ENCODE results near the gene CALY.

CALY gene

DNA sequence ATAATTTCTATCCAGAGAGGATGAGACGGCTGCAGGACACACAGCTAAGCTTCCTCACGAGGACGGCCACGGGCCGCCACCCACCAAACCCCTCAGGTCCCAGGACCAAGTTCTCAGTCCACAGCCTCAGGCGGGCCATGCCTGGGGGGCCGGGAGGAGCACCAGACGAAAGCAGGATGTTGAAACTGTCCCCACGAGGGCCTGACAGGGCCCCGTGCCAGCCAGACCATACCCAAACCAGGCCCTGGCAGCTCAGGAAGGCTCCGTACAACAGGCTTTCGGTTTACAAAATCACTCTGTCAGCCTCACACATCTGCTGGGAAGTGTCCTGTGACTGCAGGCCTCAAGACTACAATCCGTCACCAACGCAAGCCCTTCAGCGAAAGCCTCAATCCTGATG lies 42.5 kb downstream of the CALY start:
- TF ChIP-seq YY1 (IDR thresholded peaks at IDR 0.05; ENCODE audit: low read depth) (no peak), TAF1 (IDR thresholded peaks at IDR 0.05; ENCODE audit: low read depth) (no peak), NFIC (IDR thresholded peaks at IDR 0.05) (no peak), ZBTB7A (IDR thresholded peaks at IDR 0.05; ENCODE audit: low read depth) (no peak), TCF12 (IDR thresholded peaks at IDR 0.05; ENCODE audit: low read depth) (no peak), RAD21 (IDR thresholded peaks at IDR 0.05; ENCODE audit: low read depth) (no peak), TEAD4 (IDR thresholded peaks at IDR 0.05) (no peak), CEBPB (IDR thresholded peaks at IDR 0.05) (no peak), EP300 (IDR thresholded peaks at IDR 0.05; ENCODE audit: borderline replicate concordance) (no peak), FOXM1 (IDR thresholded peaks at IDR 0.05; ENCODE audit: borderline replicate concordance, low read depth) (no peak), EGR1 (IDR thresholded peaks at IDR 0.05) (no peak)
- TF ChIP-seq, protein P1, sequence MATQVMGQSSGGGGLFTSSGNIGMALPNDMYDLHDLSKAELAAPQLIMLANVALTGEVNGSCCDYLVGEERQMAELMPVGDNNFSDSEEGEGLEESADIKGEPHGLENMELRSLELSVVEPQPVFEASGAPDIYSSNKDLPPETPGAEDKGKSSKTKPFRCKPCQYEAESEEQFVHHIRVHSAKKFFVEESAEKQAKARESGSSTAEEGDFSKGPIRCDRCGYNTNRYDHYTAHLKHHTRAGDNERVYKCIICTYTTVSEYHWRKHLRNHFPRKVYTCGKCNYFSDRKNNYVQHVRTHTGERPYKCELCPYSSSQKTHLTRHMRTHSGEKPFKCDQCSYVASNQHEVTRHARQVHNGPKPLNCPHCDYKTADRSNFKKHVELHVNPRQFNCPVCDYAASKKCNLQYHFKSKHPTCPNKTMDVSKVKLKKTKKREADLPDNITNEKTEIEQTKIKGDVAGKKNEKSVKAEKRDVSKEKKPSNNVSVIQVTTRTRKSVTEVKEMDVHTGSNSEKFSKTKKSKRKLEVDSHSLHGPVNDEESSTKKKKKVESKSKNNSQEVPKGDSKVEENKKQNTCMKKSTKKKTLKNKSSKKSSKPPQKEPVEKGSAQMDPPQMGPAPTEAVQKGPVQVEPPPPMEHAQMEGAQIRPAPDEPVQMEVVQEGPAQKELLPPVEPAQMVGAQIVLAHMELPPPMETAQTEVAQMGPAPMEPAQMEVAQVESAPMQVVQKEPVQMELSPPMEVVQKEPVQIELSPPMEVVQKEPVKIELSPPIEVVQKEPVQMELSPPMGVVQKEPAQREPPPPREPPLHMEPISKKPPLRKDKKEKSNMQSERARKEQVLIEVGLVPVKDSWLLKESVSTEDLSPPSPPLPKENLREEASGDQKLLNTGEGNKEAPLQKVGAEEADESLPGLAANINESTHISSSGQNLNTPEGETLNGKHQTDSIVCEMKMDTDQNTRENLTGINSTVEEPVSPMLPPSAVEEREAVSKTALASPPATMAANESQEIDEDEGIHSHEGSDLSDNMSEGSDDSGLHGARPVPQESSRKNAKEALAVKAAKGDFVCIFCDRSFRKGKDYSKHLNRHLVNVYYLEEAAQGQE (IDR thresholded peaks at IDR 0.05; ENCODE audit: low read depth): no peak
- TF ChIP-seq, protein P2, sequence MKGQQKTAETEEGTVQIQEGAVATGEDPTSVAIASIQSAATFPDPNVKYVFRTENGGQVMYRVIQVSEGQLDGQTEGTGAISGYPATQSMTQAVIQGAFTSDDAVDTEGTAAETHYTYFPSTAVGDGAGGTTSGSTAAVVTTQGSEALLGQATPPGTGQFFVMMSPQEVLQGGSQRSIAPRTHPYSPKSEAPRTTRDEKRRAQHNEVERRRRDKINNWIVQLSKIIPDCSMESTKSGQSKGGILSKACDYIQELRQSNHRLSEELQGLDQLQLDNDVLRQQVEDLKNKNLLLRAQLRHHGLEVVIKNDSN (IDR thresholded peaks at IDR 0.05): no peak
- TF ChIP-seq, protein P3, sequence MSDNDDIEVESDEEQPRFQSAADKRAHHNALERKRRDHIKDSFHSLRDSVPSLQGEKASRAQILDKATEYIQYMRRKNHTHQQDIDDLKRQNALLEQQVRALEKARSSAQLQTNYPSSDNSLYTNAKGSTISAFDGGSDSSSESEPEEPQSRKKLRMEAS (IDR thresholded peaks at IDR 0.05): no peak

DNA sequence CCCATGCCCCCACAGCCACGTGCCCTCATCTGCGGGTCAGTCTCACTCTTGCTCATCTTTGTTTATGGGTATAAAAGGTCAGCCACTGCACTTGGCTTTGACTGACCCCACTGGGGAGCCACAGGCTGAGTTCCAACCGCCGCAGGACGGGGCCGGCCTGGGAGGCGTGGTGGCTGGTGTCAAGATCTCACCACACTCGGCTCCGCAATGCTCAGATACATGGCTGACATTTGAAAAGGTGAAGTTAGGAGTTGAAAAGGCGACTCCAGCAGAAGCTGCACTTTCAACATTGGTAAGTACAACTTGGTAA lies 42.9 kb downstream of the CALY start:
- TF ChIP-seq RAD21 (IDR thresholded peaks at IDR 0.05; ENCODE audit: low read depth): no peak
- TF ChIP-seq ZBTB7A (IDR thresholded peaks at IDR 0.05; ENCODE audit: low read depth): no peak
- no peak for TF ChIP-seq CREB1 (IDR thresholded peaks at IDR 0.05; ENCODE audit: low read depth)
- no peak for TF ChIP-seq NFIC (IDR thresholded peaks at IDR 0.05)
- TF ChIP-seq, protein P1 (IDR thresholded peaks at IDR 0.05; ENCODE audit: low read depth): no peak
- no peak for TF ChIP-seq TAF1 (IDR thresholded peaks at IDR 0.05; ENCODE audit: low read depth)
- TF ChIP-seq CEBPB (IDR thresholded peaks at IDR 0.05): no peak
- no peak for TF ChIP-seq YY1 (IDR thresholded peaks at IDR 0.05; ENCODE audit: low read depth)
- TF ChIP-seq TCF12 (IDR thresholded peaks at IDR 0.05; ENCODE audit: low read depth): no peak
- no peak for TF ChIP-seq EP300 (IDR thresholded peaks at IDR 0.05; ENCODE audit: borderline replicate concordance)
- TF ChIP-seq EGR1 (IDR thresholded peaks at IDR 0.05): no peak

DNA sequence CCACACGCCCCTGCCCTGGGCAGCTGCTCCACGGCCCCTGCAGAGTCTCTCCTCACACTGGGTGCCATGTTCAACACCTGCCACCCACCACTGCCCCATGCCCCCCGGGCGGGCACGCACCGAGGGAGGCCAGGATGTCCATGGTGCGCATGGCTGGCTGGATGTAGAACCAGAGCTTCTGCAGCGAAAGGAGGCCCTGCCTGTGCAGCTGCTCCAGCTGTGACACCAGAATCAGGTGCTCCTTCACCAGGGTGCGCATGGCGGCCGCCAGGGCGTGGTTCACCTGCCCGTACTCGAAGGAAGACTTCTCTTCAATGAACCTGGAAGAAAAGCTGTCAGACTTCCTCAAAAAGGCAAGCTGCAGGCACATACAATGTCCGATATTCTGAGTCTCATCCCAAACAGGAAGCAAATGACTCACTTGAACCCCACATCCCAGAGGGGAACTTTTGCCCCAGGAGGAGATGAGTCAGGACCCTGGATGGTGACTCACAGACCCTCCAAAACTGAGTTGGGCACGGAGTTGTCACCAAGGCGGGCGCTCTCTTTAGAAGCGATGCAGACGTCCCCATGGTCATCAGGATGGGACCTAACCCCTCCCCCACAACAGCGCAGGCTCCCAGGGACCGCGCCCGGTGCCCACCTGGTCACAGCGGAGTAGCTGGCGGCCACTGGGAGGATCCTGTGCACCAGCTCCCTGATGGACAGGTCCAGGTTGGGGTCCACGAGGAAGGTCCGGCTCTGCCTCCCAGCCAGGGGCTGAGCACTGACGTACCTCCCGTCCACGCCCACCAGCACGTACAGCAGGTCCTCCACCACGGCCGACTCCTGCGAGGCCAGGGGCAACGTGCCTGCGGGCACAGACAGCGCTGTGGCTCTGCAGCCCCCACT lies 43.5 kb downstream of the CALY start:
- TF ChIP-seq EGR1 (IDR thresholded peaks at IDR 0.05) (no peak), EP300 (IDR thresholded peaks at IDR 0.05; ENCODE audit: borderline replicate concordance) (no peak), TAF1 (IDR thresholded peaks at IDR 0.05; ENCODE audit: low read depth) (no peak), FOXM1 (IDR thresholded peaks at IDR 0.05; ENCODE audit: borderline replicate concordance, low read depth) (no peak), NFIC (IDR thresholded peaks at IDR 0.05) (no peak), ZBTB7A (IDR thresholded peaks at IDR 0.05; ENCODE audit: low read depth) (no peak), TCF12 (IDR thresholded peaks at IDR 0.05; ENCODE audit: low read depth) (no peak), TEAD4 (IDR thresholded peaks at IDR 0.05) (no peak)
- TF ChIP-seq, protein P3 (IDR thresholded peaks at IDR 0.05): no peak

DNA sequence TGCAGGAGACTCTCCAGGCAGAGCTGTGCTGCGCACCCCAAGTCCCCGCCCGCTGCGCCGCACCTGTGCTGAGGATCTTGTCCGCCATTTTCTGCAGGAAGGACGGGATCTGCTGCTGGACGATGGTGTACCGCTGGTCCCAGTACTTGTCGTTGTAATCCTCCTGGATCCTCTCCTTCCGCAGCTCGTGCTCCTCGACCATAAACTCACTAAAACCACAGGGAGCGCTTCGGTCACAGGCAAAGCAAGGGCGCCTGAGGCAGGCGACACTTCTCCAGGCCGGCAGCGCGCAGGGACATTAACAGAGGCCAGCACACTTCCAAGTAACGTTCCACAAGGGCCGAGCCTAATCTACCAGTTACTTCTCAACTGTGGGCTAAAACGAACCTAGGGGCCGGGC lies 46.9 kb downstream of the CALY start:
- TF ChIP-seq, protein P3 (IDR thresholded peaks at IDR 0.05): no peak
- no peak for TF ChIP-seq TCF12 (IDR thresholded peaks at IDR 0.05; ENCODE audit: low read depth)
- TF ChIP-seq FOXM1 (IDR thresholded peaks at IDR 0.05; ENCODE audit: borderline replicate concordance, low read depth): no peak
- TF ChIP-seq RAD21 (IDR thresholded peaks at IDR 0.05; ENCODE audit: low read depth): no peak
- TF ChIP-seq, protein P1 (IDR thresholded peaks at IDR 0.05; ENCODE audit: low read depth): no peak
- TF ChIP-seq, protein P2 (IDR thresholded peaks at IDR 0.05): no peak
- TF ChIP-seq YY1 (IDR thresholded peaks at IDR 0.05; ENCODE audit: low read depth): no peak
- TF ChIP-seq EP300 (IDR thresholded peaks at IDR 0.05; ENCODE audit: borderline replicate concordance): no peak
- TF ChIP-seq ZBTB7A (IDR thresholded peaks at IDR 0.05; ENCODE audit: low read depth): no peak
